SHP77 treated with DMSO at 0.1 percent for 48 hours (cell line): ENCODE data around the gene GLRA3.

ENCODE experiments used
- DNase-seq: peaks from one replicate; lab custom pipeline; 2025; lab: John Stamatoyannopoulos, UW

The GLRA3 gene

GRCh38 chr4:174593701-174594100, 235.3 kb downstream of the GLRA3 start:
- no peak for DNase-seq

- DNase-seq: no peak
Measured at GRCh38 chr4:174592985-174593335, 236.1 kb downstream of the GLRA3 start.

- no peak for DNase-seq
Measured at GRCh38 chr4:174592256-174592984, 236.6 kb downstream of the GLRA3 start.

GRCh38 chr4:174591243-174592021, 237.6 kb downstream of the GLRA3 start:
- no peak for DNase-seq

- DNase-seq: no peak
Measured at GRCh38 chr4:174590336-174590735, 238.7 kb downstream of the GLRA3 start.
